Islet precursor cell (in vitro differentiated cells): ENCODE data around the gene WDR59.

Experiments
- DNase-seq: peaks from one replicate; pipeline ENCODE4 v3.0.0-alpha.2; 2018

Gene WDR59

DNA sequence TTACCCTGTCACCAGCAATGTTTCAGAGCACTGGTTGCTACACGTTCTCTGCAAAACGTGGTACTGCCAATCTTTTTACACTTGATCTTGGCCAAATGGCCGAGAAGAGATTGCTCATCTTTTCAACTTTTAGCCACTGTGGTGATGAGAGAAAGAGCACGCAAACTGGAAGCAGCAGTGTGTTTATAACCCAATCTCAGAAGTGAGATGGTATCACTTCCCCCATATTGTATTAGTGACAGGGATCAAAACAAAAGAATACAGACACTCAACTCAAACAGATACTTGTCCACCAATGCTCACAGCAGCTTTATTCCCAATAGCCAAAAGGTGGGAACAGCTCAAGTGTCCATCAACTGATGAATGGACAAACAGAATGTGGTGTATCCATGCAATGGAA, 138.2 kb downstream of the WDR59 start:
- no peak for DNase-seq

DNA sequence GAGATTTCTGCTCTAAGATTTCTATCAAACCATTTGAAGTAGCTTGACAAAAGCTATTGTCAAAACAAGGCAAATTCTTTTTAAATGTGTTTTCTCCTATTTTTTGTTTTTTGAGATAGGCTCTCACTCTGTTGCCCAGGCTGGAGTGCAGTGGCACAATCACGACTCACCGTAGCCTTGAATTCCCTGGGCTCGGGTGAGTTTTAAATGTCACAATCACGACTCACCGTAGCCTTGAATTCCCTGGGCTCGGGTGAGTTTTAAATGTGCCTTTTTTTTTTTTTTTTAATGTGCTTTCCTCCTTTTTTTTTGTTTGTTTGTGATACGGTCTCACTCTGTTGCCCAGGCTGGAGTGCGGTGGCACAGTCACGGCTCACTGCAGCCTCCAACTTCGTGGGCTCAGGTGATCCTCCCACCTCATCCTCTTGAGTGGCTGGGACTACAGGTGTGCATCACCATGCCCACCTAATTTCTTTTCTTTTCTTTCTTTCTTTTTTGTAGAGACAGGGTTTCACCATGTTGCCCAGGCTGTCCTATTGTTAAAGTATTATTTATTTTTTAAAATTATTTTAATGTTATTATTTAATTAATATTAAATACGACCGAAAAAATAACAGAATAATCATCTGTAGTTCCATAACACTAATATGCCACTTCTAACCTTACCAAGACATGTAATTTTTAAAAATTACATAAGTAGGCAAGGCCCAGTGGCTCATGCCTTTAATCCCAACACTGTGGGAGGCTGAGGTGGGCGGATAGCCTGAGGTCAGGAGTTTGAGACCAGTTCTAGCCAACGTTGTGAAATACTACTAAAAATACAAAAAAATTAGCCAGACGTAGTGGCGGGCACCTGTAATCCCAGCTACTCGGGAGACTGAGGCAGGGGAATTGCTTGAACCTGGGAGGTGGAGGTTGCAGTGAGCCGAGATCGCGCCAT, 140.6 kb downstream of the WDR59 start:
- no peak for DNase-seq

DNA sequence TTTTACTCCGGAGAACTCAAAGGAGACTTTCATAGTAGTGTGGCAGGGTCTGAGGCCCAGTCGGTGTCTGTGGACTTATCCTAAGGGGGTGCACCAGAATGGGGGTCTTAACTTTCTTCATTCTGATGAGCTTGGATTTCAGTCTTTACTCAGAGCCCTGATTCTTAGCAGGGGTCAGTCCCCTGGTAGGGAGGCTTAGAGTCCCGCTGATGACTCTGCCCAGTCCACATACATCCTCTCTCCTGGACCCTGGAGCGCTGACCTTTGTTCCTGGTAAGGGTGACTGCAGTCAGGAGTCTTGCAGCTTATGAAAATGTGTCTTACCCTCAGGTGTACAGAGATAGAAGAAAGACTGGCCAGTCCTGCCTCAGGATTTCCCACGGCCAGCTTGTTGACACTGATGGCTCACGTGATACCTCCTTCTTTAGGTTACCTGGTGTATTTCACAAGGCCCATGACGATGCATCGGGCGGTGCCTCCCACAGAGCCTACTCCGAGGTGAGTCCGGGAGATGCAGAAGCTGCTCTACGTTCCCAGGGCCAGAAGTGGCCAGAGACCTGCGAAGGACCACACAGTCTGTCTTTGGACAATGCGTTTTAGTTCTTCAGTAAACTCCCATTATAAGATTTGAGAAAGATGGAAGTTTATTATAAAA, 141.4 kb downstream of the WDR59 start:
- DNase-seq: peak; percentile 72

DNA sequence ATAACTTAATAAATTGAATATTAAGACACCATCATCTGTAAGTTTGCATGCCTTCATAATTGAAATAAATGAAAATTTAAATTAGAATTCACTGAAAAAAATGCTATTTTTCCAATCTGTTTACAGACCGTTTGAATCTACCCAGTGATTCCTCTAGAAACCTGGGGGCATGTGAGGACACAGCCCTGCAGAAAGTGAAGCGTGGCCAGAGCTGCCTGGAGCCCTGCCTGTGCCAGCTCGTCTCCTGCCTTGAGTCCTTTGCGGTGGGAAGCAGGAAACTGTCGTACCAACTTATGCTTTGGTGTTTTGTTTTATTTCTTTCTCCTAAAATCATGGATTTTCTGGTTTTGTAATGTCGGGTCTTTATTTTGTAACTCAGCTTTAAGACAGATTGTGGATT, 142.5 kb downstream of the WDR59 start:
- DNase-seq: no peak

DNA sequence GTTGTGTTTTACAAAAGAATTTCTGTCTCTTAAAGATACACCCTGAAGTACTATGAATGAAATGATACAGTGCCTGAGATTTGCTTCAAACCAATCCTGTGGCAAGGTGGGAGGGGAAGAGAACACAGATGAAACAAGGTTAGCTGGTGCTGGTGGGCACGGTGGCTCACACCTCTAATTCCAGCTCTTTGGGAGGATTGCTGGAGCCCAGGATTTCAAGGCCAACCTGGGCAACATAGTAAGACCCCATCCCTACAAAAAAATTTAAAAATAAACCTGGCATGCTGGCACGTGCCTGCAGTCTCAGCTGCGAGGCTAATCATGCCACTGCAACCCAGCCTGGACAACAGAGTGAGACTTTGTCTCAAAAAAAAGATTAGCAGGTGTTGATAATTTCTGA, 143.0 kb downstream of the WDR59 start:
- no peak for DNase-seq

DNA sequence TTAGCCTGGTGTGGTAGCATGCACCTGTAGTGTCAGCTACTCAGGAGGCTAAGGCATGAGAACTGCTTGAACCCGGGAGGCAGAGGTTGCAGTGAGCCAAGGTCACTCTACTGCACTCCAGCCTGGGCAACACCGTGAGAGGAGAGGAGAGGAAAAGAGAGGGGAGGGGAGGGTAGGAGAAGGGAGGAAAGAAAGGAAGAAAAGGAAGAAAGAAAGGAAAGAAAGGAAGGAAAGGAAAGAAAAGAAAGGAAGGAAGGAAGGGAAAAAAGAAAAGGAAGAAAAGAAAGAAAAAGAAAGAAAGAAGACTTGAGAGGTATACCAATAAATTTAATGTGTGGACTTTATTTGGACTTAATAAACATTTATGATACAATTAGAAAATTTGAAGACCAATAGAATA, 143.5 kb downstream of the WDR59 start:
- no peak for DNase-seq

DNA sequence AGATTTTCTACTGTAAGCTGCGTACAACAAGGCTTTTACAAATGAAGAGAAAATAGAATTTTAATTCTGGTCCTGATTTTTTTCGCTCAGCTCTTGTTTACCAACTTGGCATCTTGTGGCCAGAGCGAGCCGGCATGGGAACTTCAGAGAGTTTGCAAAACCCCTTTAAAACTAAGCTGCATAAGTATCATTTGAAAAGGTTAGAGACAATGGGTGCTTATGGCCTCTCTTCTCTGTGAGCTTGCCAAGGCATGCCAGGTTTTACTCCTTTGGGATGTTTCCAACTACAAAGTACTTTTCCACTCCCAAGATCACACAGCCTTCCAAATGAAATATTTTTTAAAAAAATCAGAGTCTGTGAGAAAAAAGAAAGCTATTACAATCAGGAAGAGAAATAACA, 147.9 kb downstream of the WDR59 start:
- no peak for DNase-seq

DNA sequence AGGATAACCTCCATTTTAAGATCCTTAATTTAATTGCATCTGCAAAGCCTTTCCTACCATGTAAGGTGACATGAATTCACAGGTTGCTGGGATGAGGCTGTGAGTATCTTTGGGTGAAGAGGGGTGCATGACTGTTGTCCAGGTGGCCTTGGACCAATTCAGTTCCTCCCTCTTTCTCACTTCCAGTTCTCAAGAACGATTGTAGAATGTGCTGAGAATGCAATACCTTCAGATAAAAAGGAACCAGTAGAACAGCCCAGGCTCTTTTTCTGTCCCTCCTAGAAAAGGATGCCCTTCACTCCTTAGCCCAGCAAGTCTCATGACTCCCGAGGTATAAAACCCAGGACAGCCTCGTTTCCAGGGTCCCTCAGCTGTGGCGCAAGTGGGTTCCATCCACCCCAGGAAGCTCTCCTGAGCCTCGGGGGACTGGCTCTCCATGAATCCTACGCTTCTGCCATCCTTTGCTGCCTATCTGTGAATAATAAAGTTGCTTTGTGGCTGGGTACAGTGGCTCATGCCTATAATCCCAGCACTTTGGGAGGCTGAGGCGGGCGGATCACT, 148.7 kb downstream of the WDR59 start:
- DNase-seq: no peak

DNA sequence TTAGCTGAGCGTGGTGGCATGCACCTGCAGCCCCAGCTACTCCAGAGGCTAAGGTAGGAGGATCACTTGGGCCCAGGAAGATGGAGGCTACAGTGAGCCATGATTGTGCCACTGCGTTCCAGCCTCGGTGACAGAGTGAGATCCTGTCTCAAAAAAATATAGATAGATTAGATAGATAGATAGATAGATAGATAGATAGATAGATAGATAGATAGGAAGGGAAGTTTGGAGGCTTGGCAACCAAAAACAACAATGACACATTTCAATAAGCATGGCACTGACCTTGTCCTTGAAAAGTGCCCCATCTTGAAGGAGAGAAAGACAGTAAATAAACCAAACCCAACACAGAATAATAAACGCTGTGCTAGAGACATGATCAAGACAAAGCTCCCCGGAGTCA, 152.7 kb downstream of the WDR59 start:
- DNase-seq: no peak

DNA sequence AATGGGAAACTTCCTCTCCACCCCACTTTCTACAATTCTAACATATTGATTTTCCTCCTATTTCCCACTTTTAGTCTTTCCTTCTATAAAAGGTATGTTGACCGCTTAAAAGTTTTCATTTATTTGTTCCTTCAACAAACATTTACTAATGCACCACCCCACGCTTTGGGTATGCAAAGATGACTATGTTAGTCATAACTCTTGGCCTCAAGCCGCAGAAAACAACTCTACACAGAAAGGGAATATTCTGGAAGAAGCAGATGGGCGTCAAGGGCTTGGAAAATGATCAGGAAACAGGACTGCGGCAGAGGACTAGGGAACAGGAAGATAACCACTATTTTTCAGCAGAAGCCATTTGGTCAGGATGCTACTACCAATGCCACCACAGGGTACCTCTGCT, 153.5 kb downstream of the WDR59 start:
- no peak for DNase-seq

DNA sequence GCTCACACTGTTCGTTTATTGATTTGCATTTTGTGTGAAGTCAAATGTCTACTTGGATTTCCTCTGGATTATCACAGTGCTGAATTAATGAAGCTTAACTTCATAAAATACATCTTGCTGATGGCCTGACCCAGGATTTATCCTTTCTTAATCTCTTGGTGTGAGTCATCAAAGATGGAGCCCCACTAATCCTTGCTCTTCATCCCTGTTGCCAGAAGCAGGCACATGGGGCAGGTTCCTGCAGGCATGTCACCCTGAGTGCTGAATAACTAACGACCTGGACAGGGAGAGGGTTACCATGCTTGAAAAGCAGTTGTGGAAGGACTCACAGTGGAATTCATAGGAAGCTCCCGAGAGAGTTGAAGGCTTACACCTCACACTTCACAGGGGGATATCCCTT, 154.3 kb downstream of the WDR59 start:
- no peak for DNase-seq

DNA sequence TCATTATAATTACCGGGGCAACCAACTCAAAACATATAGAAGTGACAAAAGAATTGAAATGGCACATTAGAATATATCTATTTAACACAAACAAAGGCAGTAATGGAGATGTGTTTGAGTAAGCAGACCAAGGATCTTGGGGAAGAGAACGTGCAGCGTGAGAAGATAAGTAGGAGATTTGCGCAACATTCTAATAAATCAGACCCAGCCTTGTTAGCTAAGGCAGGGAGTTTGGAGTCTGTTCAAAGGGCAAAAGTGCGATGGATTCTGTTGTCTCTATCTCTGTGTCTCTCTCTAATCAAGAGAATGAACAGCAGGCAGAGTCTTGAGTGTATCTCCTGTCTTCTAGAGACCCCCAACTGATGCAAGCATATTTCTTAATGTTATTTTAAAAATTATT, 155.3 kb downstream of the WDR59 start:
- no peak for DNase-seq

DNA sequence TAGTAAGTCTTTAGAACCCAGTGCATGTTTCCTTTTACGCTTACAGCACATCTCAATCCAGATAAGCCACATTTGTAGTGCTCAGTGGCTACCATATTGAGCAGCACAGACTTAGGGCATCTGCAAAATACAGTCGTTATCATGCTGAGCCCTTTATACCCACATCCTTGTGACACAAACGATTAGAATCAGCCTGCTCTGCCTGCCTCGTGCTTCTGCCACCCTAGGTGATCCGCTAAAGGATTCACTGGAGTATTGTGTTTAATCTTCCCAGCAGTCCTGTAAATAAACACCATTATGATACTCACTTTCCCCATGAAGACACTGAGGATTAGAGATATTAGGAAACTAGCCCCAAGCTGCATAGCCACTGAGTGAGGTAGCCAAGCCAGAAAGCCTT, 159.0 kb downstream of the WDR59 start:
- DNase-seq: no peak

DNA sequence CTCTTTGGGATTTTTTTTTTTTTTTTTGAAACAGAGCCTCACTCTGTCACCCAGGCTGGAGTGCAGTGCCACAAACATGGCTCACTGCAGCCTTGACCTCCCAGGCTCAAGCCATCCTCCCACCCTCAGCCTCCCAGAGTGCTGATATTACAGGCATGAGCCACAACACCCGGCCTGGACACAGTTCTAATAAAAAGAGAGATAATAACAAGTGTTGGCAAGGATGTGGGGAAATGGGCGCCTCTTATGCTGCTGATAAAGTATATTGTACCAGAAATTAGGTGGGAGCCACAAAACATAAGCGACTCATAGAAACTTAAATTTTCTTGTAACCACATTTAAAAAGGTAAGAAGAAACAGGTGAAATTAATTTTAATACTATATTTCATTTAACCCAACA, 159.9 kb downstream of the WDR59 start:
- DNase-seq: no peak
